CD4-positive, alpha-beta T cell treated with Interleukin-6 at 100 ng/mL for 8 hours (primary cell): ENCODE data around the gene CLDN10.
"Not testable (repeated sequence)": the region's sequence is repeated elsewhere in the genome, so short reads cannot be mapped to it uniquely, and the experiment has no call there.

Source experiments
- DNase-seq: peaks from one replicate; pipeline ENCODE4 v3.0.0-alpha.2; 2020; ENCODE audit warnings: mixed read lengths, low spot score

CLDN10 gene

GRCh38 chr13:95552539-95553441, at the start of gene CLDN10:
Gene CLDN10, plus strand, starts transcription at chr13:95552720. Its CDS starts 34 bp downstream, at chr13:95552754.
- no peak for DNase-seq

DNA sequence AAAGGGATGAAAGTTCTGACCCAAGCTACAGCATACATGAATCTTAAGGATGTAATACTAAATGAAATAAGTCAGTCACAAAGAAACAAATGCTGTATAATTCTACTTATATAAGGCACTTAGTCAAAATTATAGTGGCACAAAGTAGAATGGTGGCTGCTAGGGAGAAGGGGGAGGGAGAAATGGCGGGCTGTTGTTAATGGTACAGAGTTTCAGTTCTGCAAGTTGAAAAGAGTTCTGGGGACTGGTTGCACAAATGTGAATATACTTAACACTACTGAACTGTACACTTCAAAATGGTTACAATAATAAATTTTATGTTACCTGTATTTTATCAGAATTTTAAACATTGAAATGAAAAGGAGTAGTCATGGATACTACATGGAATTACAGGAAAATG, 48.9 kb upstream of the CLDN10 start:
- DNase-seq, result no peak

DNA sequence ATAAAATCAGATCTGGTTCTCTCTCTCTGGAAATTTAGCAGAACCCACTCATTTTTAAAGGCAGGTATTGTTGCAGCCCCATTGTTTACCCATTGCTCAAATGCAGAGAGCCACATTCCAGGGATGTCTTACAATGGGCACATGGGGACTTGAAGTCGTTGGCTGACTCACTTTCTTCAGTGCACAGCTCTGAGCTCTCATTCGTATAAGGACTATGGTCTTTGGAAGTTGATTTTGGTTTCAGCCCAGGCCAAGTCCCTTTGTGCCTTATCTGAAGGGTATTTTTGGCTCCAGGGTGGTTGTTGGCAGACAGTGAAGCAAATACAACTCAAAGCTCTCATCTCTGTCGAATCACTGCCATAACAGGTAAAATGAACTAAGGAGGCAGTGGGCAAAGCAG, 47.3 kb upstream of the CLDN10 start:
- no peak for DNase-seq

GRCh38 chr13:95505986-95506385, 46.5 kb upstream of the CLDN10 start:
- no peak for DNase-seq

GRCh38 chr13:95507991-95508390, 44.5 kb upstream of the CLDN10 start:
- DNase-seq, result no peak

DNA sequence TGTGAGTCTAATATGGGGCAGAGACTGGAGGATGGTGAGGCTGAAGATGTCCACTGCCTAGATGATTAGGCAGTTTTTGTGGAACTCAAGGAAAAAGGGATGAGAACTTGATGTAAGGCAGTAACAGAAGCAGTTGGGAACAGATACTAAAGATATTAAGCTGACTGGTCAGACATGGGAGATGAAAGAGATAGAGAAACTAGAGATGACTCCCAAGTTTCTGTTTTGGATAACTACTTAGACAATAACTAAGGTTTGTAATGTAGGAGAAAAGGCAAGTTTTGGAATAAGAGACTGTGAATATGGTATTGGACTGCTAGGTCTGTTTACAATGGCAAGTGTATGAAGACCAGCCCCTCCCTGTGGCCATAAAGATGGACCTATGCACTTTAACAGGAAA, 43.5 kb upstream of the CLDN10 start:
- no peak for DNase-seq

GRCh38 chr13:95509521-95510310, 42.8 kb upstream of the CLDN10 start:
- DNase-seq, result no peak

GRCh38 chr13:95510950-95511349, 41.6 kb upstream of the CLDN10 start:
- no peak for DNase-seq

- no peak for DNase-seq
Measured at GRCh38 chr13:95512424-95512823, 40.1 kb upstream of the CLDN10 start.

- no peak for DNase-seq
Measured at GRCh38 chr13:95512957-95513356, 39.6 kb upstream of the CLDN10 start.

DNA sequence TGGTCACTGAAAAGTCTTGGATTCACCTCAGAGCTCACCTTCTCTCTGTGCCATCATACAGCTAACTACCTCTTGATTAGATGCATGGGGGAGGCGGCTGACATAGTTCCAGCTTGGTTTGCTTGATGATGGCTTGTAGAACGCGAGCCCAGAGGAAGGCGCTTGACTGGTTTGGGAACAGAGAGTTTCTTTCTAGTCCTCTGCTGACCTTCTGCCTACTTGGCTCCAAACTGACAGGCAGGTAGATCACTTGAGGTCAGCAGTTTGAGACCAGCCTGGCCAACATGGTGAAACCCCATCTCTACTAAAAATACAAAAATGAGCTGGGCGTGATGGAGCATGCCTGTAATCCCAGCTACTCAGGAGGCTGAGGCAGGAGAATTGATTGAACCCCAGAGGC, 36.9 kb upstream of the CLDN10 start:
- not testable (repeated sequence) for DNase-seq

GRCh38 chr13:95516021-95516420, 36.5 kb upstream of the CLDN10 start:
- DNase-seq, result no peak

GRCh38 chr13:95516492-95516891, 36.0 kb upstream of the CLDN10 start:
- DNase-seq, result no peak

DNA sequence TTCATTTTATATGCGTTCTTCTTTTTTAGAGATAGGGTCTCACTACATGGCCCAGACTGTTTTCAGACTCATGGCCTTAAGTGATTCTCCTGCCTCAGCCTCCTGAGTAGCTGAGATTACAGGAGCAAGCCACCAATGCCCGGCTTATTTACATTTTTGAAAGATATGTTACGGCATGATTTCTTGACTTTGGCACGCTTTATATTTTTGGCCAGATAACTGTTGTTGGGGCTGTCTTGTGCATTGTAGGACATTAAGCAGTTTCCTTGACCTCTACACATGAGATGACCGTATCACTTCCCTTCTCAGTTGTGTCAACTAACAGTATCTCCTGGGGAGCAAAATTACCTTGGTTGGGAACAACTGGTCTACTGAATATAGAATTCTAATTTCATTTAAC, 28.9 kb upstream of the CLDN10 start:
- no peak for DNase-seq

DNA sequence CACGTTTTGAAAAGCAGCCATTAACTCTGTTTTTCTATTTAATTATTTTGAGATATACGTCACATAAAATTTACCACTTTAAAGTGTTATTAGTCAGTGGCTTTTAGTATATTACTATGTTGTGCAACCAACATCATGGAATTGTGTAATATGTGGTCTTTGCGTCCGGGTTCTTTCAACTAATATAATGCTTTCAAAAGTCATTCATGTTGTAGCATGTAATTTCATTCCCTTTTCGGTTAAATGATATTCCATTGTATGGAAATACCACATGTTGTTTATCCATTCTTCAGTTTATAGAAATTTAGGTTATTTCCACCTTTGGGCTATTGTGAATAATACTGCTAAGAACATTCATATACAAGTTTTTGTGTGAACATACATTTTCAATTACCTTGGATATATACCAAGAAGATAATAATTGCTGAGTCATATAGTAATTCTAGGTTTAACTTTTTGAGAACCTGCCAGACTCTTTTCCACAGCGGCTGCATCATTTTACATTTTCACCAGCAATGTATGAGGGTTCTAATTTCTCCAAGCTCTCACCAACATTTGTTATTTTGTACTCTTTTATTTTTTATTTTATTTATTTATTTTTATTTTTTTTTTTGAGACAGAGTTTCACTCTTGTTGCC, 28.1 kb upstream of the CLDN10 start:
- no peak for DNase-seq

DNA sequence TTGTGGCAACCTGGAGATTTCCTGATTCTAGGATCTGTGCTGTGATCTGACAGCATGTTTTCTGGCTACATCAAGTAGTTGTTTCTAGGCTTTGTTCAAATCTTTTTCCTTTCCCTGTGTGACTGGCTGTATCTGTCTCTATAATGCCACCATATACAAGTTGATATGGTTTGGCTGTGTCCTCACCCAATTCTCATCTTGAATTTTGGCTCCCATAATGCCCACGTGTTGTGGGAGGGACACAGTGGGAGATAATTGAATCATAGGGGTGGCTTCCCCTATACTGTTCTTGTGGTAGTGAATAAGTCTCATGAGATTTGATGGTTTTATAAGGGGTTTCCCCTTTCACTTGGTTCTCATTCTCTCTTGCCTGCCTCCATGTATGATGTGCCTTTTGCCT, 24.6 kb upstream of the CLDN10 start:
- DNase-seq, result no peak

DNA sequence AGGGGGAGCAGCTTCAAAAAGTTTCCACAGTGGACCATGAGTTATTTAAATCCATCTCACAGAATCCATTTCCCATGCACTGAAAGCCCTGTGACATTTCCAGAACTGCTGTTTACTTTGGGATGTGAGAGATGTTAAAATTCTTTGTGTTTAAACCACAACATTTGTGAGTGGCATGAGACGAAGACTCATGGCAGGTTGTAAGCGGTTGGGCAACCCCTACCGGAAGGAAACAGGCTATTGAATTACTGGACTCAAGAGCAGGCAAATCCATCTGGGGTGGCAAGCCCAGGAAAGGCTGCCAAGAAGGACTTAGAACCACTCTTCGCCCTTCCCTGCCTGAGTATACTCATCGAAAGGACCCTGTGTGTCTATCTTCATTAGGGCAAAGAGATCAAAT, 22.3 kb upstream of the CLDN10 start:
- DNase-seq, result no peak

DNA sequence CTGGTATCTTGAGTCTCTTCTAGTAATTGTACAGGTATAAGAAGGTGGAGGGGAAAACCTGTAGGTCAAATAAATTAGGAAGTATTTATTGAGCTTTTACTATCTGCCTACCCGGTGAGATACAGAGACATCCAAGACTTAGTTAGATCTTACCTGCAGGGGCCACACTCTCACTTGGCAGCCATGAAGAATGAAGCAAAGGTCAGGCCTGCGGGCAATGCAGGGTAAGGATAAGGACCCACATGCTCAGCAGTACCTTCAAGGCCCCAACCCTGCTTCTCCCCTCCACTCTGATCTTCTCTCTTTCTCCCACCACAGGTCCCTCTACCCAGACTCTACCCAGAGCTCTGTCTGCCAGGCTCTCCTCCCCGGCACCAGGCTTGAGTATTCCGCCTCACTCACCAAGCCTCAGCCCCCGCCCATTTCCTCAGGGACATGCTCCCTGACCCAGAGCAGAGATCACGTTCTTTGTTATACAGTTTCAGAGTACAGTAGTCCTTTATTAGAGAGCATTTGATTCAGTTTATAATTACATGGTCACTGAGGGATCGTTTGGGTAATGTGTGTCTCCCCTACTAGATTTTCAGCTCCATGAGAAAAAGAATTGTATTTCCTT, 18.9 kb upstream of the CLDN10 start:
- no peak for DNase-seq

- no peak for DNase-seq
Measured at GRCh38 chr13:95535243-95535642, 17.3 kb upstream of the CLDN10 start.

DNA sequence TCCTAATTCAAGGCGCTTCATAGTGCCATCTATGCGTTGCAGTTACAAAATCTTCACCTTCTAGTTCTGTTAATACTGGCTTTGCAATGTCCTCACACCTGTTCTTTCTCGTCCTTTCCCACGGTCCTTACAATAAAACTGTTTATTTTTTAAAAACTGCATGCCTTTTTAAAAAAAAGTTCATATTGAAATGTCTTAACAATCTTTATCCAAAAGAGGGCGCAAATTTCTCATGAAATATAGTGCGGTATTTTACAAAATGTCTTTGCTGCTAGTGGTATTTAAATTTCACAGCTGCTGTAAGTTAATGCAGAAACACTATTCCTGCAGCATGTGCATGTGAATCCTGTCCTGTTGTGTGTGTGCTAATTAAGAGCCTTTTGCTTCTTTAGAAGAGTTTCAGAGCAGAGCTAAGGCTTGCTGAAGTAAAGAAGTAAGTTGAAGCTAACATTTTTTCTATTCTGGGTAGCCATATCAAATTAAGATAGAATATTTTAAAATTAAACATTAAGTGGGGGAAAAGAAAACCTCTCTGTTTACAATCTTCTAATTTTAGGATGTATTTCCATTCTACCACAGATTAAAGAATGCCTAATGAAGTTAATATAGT, 15.8 kb upstream of the CLDN10 start:
- no peak for DNase-seq

GRCh38 chr13:95540888-95541287, 11.6 kb upstream of the CLDN10 start:
- DNase-seq, result no peak

GRCh38 chr13:95541308-95541707, 11.2 kb upstream of the CLDN10 start:
- no peak for DNase-seq
